T-helper 2 cell treated with Interferon-gamma antibody and Interleukin-4, amounts not matched to agents 100 ng/mL and 5 ng/mL, for 36 hours (primary cell): ENCODE results near the gene ABI3BP. TPM values are rescaled to one million over a fixed set of nuclear protein-coding genes. Genes with fewer than 3 reads are reported as not detected.
"Not testable (repeated sequence)": the region's sequence is repeated elsewhere in the genome, so short reads cannot be mapped to it uniquely, and the experiment has no call there.

Source experiments
- intact Hi-C: fragments of 100-400 bp; cut with micrococcal nuclease; formaldehyde crosslinking; loops from one replicate; pipeline ENCODE4 v1.15.1; 2023
- total RNA-seq: library from RNA; stranded (reverse); gene quantifications from 2 replicates; pipeline ENCODE4 v1.2.3, GENCODE V29; 2022

Gene ABI3BP
- total RNA-seq, 1 donor from 2014 or later, result not detected

DNA sequence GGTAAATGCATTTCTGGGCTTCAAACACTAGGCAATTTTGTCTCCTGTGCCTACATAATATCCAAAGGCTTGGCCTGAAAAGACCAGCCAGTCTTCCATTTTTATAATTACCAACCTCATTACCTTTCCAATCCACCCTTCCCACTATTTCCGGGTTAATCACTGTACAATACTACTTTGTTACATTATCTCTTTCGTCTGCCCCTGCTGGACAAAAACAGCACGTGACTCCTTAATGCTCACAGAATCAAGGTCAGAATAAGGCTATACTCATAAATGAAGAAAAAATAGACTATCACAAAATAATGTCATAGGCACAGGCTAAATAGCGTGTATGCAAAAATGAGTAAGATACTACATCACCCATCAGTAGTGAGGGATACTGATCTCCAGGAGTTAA, 40.1 kb downstream of the ABI3BP start:
- intact Hi-C loops, result no loop called here

DNA sequence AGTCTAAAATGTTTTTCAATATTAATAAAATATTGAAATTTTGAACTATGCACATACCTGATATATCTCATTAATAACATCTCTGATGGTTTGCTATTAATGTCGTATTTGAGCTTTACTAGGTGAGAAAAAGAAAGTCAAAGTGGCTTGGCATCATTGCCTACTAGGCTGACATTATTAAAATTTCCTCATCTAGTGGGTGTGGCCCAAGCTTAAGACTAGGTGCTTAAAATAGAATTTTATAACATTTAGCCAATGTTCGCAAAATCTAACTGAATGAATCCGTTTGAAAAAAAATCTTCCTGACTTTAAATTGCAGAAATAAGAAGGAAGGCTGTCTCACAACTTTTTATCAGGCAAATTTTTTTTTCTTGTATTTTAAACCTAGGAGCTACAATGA, 46.1 kb downstream of the ABI3BP start:
- intact Hi-C loops, result no loop called here

DNA sequence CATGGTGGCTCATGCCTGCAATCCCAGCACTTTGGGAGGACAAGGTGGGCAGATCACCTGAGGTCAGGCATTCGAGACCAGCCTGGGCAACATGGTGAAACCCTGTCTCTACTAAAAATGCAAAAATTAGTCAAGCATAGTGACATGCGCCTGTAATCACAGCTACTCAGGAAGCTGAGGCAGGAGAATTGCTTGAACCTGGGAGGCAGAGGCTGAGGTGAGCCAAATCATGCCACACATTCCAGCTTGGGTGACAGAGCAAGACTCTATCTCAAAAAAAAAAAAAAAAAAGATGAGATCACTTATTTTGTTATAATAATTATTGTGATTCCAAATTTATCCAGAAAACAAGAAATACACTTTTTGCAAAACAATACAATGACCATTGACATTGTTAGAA, 47.1 kb downstream of the ABI3BP start:
- intact Hi-C loops, result not testable (repeated sequence)

DNA sequence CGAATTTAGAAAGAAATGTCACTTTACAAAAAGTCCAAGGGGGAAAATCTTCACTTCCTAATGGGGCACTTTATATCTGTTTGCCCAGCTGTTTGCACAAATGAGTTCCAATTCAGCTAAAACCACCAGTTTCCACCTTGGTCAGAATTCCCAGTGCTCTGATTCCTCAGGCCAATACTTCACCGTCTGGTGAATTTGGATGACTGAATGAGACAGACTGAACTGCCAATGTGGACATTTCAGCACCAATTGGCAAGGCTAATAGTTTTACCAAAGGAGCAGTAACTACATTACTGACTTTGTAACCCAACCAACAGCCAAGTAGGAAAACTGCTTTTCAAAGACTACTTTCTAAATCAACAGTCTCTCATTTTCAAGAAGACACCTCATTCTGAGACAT, 51.8 kb downstream of the ABI3BP start:
- intact Hi-C loops, result no loop called here

DNA sequence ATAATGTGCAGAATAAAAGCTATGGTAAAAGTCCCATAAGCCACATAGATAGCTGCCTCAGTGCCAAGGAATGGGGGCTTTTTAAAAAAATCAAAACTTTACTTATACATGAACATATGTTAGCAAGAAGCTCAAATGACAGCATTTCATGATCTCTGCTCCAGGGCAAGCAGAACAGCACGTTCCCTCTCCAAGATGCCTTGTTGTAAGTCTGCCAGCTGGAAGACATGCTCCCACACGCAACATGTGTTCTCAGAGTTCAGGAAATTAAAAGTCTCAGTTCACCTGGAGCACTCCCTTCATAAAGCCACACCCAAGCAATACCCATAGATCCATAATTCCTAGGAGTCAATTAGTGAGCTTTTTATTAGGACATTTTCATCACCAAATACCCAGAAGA, 52.2 kb downstream of the ABI3BP start:
- intact Hi-C loops, result no loop called here

DNA sequence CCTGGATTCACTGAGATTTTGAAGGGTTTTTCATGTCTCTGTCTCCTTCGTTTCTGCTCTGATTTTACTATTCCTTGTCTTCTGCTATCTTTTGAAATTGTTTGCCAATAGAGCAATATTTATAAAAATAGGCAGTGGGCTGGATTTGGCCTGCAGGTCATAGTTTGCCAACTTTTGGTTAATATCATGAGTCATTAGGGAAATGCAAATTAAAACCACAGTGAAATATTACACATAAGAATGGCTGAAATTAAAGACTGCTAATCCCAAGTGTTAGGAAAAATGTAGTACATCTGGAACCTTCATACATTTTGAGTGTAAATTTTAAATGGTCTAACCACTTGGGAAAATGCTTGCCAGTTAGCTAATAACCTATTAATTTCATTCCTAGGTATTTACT, 56.3 kb downstream of the ABI3BP start:
- intact Hi-C loops, result no loop called here

DNA sequence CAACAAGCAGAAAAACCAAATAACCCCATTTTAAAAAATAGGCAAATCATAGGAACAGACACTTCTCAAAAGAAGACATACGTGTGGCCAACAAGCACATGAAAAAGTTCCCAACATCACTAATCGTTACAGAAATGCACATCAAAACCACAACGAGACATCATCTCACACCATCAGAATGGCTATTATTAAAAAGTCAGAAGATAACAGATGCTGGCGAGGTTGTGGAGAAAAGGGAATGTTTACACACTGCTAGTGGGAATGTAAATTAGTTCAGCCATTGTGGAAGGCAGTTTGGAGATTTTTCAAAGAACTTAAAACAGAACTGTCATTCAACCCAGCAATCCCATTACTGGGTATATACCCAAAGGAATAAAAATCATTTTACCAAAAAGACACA, 60.7 kb downstream of the ABI3BP start:
- intact Hi-C loops, result no loop called here

DNA sequence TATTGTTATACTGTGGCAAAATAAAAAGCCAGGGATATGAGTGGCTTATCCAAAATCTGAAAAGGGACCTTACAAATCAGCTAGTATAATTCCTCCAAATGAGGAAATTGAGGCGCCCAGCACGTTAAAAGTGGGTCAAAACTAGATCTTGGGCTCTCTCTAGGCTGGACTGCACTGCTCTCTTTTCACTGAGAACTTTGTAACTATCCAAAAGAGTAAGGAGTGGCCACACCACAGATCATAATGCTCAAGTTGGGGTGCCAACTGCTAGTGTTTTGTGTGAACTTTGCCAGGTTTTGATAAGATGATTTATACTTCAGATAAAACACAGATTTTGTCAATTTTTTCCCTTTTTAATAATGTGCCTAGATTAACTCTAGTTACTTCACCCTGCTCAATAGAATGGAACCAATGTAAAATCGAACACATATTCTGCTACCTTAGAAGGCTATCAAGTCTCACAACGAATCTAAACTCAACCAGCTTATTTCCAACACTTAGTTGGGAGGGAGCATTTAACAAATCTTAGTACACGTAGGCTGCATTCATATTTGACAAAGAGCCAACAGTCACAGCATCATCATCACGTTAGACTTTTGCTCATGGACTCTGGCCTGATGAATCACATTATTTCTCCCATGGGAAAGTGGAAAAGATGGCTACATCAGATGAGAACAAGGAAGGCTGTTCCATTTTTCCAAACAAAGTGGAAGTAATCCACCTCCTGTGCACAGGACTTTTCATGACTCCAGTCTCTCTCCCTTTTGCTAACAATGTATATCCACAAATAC, 64.4 kb downstream of the ABI3BP start:
- intact Hi-C loops, result no loop called here

DNA sequence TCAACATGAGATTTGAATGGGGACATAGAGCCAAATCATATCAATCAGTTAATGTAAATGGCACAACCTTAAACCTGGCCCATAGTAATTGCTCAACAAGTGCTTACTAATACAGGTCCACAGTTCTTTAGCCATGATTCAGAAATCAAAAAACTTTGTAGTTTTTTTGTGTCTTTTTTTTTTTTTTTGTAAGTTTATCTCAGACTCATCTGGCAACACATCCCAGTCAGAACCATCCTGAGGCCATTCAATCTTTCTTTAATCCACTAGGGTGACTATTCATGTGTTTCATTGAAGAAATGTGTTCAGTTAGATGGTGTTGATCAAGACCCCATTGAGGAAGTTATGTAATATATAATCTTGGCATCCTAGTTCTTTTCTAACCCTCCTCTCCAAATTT, 65.4 kb downstream of the ABI3BP start:
- intact Hi-C loops, result no loop called here

DNA sequence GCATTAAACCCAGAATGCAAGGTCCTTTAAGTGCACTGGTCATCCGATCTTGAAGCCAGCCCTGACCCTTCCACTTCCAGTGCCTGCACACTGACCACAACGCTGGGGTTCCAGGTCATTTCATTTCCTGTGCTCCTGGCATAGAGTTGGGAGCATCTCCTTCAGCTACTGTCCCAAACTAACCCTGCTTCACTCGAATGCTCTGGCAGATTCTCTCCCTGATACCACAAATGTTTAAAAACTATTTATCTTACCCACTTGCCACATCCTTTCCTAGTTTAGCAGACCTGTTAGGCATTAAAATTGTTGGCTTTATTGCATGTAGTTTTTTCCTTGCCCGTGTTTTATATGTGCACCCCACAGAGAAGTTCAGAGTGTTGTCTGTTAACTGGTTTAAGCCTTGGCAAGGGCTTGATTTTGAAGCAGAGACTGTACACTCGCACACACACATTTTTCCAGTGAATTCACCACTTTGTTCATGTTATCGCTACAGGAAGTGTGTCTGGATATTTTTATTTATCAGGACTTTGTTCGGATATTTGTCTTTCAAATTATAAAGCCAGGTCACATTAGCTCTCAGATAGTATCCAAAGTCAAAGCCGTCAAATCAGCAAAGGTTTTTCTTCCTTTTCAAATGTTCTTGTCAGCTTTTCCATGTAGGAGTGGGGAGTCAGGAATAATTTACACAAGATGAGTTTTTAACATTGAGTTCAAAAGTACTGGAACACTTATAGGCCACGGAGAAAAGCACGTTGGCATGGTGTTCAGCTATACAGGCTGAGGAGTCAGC, 77.3 kb downstream of the ABI3BP start:
- intact Hi-C loops, result no loop called here

DNA sequence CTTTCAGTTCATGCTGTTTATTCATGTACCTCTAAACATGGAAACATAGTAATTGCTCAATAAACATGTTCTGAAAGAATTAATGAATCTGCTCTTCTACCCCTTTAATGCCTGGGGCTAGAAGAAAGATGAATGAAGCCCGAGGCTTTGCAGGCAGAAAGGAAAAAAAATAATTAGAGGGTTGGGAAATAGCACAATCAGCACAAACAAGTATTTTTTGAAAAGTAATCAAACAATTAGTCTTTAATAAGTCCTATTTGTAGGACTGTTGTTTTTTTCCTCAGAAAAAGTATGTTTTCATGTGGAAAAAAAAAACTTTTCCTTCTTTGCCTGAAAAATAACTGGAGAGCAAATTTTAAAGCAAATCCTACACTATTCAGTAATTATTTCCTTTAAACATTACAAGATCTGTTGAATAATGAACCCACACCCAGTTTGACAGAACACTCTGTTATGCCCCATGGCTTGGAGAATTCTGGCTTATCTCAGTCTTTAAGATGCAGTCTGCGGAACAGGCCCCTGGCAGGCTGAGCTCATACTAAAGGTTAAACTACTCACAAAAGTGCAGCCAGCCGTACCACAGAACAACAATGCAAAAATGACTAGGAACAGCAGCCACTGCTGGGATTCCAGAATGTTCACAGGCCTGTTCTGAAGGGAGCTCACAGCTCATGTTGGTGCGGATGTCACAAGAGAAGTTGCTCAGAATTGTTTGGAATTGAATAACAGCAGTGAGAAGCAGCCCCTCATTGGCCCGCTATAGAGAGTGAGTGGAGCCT, 79.2 kb downstream of the ABI3BP start:
- intact Hi-C loops, result no loop called here

DNA sequence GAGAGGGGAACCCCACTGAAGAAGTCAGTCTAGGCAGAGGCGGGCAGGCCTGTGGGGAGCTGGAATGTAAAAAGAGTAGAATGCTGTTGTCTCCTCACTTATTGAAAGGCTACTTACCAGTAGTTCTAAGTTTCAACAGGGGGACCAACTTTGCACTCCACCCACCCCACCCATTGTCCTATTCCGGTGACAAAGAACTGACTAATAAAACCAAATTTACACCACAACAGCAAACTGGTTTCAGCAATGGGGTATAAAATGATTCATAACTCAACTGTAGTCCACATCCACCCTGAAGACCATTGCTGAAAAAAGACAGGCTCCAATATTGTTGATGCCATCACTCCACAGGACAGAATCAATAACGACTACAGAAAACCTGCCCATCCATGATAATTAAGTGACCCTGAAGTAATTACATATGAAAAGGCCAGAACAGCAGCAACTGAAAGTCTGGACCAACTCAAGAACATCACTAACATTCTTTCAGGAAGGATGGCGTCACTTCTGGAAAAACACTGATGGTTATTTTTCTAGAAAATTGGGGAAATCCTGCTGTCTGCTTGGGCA, 80.2 kb downstream of the ABI3BP start:
- intact Hi-C loops, result no loop called here

DNA sequence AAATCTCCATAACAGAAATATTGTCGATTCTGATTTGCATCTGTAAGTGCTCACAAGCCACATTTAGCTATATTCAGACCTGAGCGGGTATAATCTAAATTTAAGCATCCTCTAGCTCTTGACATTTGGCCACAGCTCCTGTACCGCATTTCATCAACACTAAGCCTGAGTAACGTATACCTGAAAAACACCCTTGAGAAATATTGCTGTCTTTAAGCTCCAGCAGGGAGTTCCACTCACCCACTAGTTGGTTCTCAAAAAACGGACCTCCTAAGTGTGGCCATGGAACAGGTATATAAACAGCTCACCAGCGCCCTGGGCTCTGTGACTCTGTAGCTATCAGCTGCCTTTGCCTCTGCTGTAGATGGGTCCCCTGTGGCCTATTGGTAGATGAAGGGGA, 80.7 kb downstream of the ABI3BP start:
- intact Hi-C loops, result no loop called here

DNA sequence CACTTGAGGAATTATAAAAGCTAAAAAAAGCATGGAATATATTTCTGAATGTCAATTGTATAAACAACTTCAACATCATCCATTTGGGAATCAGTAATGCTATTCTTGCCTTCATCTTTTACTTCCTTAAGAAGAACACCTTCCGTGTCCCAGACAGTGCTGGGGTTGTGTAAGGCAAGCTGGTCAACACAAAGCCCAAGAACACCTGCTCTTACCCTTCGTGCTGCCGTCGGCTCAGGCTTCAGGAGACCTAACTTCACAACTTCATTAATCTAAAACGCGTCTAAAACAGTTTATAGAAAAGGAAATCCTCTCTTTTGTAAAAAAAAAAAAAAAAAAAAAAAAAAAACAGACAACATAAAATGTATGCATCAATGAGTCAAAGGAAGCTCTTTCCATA, 81.3 kb downstream of the ABI3BP start:
- intact Hi-C loops, result no loop called here

DNA sequence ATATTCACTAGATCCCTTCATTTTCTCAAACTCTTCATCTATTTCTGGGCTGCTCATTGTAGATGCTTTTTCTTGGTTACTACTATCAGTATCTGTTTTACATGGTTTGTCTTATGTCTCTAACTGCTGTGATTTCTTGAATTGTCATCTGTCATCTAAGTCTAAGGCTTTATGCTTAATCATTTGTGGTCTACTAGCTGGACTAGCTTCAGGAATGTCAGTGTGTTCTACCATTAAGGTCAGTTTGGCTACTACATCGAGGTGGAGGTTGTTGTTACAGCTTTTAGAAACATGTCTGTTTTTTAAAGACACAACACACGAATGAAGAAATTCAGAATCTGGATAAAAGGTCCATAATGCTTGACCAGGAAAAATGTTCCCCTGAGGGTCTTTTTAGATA, 82.2 kb downstream of the ABI3BP start:
- intact Hi-C loops, result no loop called here

DNA sequence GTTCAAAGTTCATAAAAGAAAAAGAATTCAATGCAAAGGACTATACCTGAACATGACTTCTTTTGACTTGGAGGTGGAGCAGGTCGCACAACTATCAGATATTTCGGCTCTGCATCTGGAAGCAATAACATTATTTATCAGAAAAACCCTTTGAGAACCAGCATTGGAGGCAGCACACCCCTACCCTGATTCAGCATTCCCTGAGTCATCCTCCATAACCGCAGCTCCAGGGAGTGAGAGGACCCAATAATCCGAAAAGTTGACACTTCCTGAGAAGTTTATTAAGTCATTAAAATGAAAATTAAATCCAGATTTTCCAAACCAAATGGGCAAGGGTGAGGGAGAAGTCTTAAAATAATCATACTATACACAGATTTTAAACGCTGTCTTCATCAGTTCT, 90.6 kb downstream of the ABI3BP start:
- intact Hi-C loops, result no loop called here

DNA sequence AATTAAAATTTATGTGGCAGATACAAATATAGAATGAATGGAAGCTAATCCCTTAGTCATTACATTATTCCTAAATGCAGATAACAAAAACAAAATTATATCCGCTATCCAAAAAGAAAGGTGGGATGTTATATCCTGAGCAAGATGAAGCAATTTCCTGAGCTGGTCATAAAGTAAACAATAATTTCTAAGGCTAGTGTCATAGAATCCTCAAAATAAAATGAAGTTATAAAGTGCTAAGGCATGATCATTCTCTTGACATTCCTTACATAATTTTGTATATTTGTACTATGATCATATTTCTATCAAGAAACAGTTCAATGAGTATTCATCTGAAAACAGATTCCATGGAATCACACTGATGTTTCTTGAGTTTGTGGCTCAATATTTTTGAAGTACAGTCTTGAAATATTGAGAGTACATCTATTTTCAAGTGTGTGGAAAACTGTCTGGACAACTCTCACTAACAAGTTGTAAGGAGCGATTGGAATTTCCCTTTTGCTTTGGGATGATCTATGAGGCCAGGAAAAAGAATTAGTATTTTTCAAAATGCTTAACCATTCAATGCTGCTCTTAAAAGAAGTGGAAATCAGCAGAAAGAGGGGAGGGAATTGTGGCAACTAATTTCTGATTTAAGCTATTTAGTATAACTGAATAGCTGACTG, 92.4 kb downstream of the ABI3BP start:
- intact Hi-C loops, result no loop called here

DNA sequence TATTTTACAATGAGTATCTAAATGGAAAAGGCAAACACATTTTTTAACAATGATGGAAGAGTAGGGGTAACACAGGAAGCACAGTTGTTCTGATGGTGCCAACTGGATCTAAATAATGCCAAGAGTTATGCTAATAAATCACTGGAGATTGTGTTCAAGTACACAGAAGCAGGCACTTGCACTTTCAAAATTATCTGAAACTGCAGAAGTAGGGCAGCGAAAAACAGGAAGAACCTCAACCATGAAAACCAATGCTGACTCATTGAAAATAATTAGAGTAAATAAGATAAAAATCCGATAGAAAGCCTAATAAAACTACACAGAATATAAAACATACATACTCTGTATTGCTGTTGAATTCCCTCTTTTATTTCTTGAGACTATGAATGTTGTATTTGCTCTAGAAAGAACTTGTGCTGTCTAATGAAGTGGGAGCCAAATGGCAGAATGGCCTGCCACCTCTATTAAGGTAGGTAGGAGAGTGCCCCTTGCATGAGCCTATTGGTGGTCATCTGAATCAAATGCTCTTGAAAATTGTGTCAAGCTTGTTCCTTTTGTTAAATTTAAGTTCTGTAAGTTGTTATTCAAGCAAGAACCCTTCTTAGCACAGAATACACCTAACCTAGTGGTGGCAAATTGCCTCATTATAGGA, 93.7 kb downstream of the ABI3BP start:
- intact Hi-C loops, result no loop called here

DNA sequence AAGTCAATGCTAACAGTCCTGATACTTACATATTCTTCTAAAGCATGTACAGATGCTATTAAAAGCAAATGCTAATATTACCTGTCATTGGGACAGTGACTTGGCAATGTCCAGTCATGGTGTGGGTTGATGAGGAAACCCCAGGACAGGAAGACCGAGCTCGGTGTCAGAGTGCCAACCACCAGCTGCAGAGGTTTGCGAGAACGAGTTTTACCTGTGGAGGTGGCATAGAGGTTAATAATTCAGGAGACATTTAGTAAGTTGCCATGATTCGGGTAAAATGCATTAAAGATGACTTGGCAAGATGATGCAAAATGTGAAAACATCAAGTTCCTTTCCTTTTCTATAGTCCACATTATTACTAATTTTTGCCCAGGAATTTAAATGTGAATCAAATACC, 94.5 kb downstream of the ABI3BP start:
- intact Hi-C loops, result no loop called here

DNA sequence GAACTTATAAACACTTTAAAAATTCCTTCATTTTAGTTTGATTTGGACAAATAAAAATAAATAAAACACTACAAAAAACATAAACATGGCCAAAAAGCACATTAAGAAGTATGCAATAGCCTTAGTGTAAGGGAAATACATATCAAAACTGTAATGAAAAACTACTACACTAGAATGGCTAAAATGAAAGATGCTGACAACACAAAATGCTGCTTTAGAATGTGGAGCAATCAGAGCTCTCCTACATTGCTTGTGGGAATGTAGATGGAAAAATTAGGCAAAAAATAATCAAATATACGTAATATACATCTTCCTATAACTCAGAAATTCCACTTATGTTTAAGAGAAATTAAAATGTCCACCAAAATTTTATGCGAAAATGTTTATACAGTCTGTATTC, 96.2 kb downstream of the ABI3BP start:
- intact Hi-C loops, result no loop called here

DNA sequence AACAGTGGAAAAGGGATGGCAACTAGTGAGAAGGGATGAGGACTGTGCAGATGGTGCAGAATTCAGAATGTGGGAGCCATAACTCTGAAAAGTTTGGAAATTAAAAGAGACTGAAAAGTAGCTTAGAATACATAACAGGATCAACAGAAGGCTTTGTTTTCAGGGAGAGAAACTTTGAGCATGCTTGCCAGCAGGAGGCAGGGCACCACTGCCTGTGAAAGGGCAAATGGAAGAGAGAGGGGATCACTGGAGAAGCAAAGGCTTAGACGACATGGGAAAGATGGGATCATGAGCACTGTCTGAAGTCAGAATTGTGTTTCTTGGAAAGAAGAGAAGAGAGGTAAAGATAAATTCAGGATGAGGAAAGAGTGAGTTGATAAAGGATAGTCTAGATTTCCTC, 99.6 kb downstream of the ABI3BP start:
- intact Hi-C loops, result no loop called here
